Fibroblast of pulmonary artery (primary cell): ENCODE results near the gene HERC3.

Experiments used
- DNase-seq: peaks from one replicate; pipeline ENCODE4 v3.0.0-alpha.2; 2010; ENCODE audit warnings: low read depth
- H3K4me3 ChIP-seq: replicated peaks from 2 replicates; pipeline ENCODE4 v1.5.1; 2011; ENCODE audit warnings: low read depth, mild to moderate bottlenecking, control low read depth, low read length, moderate library complexity
- TF ChIP-seq, protein P1 (sequence below): IDR thresholded peaks from 2 replicates; pipeline ENCODE4 v1.5.1; 2011; ENCODE audit warnings: mild to moderate bottlenecking, control low read depth, low read length, inconsistent platforms; ENCODE audit errors: missing control alignments

The HERC3 gene

DNA sequence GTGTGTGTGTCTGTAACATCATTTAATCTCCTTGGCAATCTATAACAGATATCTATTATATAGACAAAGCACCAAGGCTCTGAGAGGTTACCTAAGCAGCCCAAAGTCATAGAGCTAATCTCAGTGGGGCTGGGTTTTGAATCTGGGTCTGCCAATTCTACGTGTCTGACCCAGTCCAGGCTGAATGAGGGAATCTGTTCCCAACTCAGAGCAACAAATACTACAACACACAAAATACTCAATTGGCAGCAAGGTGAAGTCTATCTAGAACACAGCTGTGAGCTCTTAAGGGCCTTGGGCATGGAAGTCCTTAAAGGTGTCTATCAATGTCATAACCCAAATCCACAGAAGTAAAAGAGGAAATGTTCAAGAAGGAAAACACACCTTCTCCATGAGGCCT lies 152.9 kb downstream of the HERC3 start:
- no peak for DNase-seq
- TF ChIP-seq, protein P1, sequence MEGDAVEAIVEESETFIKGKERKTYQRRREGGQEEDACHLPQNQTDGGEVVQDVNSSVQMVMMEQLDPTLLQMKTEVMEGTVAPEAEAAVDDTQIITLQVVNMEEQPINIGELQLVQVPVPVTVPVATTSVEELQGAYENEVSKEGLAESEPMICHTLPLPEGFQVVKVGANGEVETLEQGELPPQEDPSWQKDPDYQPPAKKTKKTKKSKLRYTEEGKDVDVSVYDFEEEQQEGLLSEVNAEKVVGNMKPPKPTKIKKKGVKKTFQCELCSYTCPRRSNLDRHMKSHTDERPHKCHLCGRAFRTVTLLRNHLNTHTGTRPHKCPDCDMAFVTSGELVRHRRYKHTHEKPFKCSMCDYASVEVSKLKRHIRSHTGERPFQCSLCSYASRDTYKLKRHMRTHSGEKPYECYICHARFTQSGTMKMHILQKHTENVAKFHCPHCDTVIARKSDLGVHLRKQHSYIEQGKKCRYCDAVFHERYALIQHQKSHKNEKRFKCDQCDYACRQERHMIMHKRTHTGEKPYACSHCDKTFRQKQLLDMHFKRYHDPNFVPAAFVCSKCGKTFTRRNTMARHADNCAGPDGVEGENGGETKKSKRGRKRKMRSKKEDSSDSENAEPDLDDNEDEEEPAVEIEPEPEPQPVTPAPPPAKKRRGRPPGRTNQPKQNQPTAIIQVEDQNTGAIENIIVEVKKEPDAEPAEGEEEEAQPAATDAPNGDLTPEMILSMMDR, result no peak
- no peak overlapping the region for H3K4me3 ChIP-seq

DNA sequence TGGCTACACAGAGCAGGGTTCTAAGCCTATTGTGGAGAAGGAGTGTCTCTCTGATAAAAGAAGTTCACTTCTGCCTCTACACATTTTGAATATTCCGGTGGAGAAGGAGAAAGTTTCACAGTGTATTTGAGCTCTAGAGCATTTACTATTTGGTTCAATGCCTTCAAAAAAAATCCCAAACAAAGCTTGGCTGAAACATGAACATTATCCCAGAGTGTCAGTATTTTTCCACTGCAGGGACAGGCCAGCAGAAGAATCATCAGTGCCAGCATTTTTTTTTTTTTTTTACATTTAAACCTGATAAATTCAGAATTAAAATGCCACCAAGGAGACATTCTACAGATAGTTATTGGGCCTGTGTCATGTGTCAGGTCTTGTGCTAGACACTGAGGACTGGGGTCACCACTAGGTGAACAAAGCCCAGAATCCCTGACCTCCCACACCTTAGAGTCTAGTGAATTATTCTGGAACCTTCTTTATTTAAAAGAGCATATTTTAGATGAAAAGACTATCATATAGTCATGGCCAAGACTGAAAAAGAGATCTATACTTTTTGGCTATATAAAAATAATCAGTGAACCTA lies 153.4 kb downstream of the HERC3 start:
- TF ChIP-seq, protein P1, result no peak
- no peak for DNase-seq
- no peak overlapping the region for H3K4me3 ChIP-seq

DNA sequence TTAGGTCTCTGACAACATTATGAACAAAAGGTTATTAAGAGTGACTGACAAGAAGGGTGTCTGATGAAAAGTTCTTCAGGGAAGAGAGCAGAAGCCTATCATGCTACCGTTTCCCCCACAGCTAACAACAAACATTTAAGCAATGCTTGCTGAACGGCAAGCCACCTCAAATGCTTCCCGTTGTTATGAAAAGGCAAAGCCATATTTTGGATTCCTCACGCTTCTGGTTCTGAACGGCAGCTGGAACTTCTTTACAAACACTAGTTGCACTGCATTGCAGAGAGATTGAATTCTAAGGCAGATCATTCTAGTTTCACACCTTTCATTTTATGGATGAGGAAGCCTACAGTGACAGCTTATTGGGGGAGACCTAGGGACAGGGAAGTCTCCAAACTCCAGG lies 153.9 kb downstream of the HERC3 start:
- H3K4me3 ChIP-seq, result no peak overlapping the region
- TF ChIP-seq, protein P1, result no peak
- DNase-seq, result no peak

DNA sequence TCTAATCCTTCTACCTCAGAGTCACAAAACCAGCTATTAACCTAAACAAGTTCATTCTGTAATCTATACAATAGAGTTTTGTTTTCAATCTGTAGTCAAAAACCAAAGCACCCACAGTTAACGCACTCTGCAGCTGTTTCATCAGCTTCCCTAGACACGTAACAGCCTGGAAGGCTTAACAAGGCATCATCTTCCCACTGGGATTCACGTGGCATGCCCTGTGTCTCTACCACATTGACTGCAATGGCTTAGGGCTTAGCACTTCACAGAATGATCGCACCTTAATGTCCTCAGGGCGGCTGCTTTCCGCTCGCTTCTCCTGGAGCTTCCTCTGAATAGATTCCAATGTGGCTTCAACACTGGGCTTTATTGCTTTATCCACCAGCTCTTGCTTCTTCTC lies 155.1 kb downstream of the HERC3 start:
- no peak overlapping the region for H3K4me3 ChIP-seq
- no peak for DNase-seq
- TF ChIP-seq, protein P1, result no peak

DNA sequence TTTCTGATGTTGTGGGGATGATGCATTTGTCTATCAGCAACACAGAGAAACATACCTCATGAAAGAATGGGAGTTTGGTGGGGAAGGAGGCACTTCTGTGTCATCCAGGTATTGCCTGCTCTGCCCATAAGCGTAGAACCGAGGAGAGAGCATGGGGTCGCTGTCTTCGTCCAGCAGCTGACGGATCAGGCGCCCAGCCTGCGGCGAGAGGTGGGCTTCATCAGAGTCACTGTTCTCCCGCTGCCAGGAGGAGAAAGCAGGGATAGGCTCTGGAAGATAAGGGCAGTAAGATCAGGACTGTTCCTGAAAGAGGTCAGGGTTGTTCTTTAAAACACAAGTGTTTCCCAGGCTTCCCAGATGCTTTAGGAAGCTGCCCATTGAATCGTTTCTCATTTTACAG lies 158.1 kb downstream of the HERC3 start:
- TF ChIP-seq, protein P1, result no peak
- no peak for DNase-seq
- H3K4me3 ChIP-seq, result no peak overlapping the region

DNA sequence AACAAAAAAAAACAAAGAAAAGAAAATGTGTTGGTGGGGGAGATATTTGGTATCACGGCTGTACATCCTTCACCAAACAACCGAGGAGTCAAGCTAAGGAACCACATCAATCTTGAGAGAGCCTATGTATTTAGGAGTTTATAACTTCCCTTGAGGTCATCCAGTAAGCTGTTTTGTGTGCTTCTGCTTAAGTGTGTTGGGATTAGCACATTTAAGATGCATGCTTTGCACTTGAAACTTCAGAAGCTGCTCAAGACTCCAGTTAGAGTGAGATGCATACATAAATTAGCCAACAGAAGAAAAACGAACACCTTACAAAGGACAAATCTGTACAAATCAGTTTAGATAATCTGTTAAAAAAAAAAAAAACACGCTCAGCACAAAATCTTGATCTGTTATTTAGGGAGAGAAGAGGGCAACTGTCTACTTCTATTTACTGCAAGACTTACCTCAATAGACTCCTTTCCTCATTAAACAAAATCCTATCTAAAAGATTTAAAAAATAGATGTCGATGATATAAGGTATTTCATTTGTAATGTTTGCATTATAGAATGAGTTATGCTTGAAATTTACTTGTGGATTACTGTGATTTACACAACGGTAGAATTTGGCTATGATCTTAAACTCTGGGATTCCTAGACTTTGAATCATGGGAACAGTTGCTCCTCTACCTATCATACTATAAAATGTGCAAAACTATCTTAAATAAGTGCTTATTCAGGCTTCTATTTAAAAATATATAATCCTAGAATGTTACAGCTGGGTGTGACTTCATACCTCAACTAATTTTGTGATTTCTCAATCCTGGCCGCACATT lies 159.2 kb downstream of the HERC3 start:
- TF ChIP-seq, protein P1, result no peak
- H3K4me3 ChIP-seq, result no peak overlapping the region
- DNase-seq, result no peak

DNA sequence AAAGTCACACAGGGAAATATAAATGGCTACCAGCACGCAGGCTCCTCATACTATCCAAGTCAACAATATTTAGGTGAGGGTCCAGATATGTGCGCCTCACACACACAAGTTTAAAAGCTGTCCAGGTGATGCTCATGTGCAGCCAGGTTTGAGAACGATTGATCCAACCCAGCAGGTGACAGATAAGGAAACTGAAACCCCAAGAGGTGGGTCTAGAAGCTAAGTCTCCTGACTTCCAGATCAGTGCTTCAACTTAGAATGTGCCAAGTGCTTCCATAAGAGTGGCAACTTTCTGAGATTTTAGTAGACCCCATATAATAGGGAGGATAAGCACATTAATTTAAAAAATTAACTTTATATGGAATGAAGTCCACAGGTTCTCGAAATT lies 159.8 kb downstream of the HERC3 start:
- TF ChIP-seq, protein P1, result no peak

More for the DNA sequence above, 159.8 kb downstream of the HERC3 start:
- no peak overlapping the region for H3K4me3 ChIP-seq
- no peak for DNase-seq
